ENCODE data around the gene MRPS7. TPM values are rescaled to one million over a fixed set of nuclear protein-coding genes. Genes with fewer than 3 reads are reported as not detected.

The MRPS7 gene
- total RNA-seq, 6 donors from 2014 or later: 23.7 to 56.7 (median 36.9) TPM

DNA sequence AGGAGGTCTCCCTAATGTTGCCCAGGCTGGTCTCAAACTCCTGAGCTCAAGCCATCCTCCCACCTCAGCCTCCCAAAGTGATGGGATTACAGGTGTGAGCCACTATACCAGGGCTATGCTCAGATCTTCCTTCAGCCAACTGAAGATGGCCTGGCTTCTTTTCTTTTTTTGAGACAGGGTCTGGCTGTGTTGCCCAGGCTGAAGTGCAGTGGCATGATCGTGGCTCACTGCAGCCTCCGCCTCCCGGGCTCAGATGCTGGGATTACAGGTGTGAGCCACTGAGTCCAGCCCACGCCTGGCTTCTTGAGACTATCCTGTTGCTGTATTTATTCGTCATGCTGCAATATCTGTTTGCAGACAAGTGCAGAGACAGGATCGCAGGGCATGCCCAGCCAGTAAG is 23.4 kb downstream of the MRPS7 start:
- H3K4me3 ChIP-seq: no peak overlapping the region
- ATAC-seq (ENCODE audit: low FRiP score in 2 of 2) (no peak), DNase-seq (no peak)
- 83 to 90% methylated on average over 6 of the region's 6 CpGs for WGBS, 2 donors
- H3K27me3 ChIP-seq: no peaks in the 10 kb centered on the region
- H3K27ac ChIP-seq: no peak overlapping the region
- no peak for TF ChIP-seq CTCF (IDR thresholded peaks at IDR 0.05)
- no peak for TF ChIP-seq EP300 (IDR thresholded peaks at IDR 0.05)
- no peak for TF ChIP-seq POLR2AphosphoS5 (IDR thresholded peaks at IDR 0.05)
- TF ChIP-seq POLR2A (IDR thresholded peaks at IDR 0.05): no peak
- no peaks in the 10 kb centered on the region for H3K9me3 ChIP-seq
- H3K36me3 ChIP-seq: peaks cover 0 to 37% (median 13%) of the 10 kb centered on the region in 4 donors
- peaks cover 7 to 10% (median 9%) of the 10 kb centered on the region in 4 donors for H3K4me1 ChIP-seq

- Histone ChIP-seq H3K36me3 (peaks cover 0 to 24% (median 10%) of the 10 kb centered on the region in 4 donors), H3K4me3 (no peak overlapping the region), H3K4me1 (peaks cover 8 to 11% (median 10%) of the 10 kb centered on the region in 4 donors), H3K9me3 (no peaks in the 10 kb centered on the region), H3K27me3 (no peaks in the 10 kb centered on the region), H3K27ac (no peak overlapping the region)
- 83 to 91% methylated on average over 9 of the region's 9 CpGs for WGBS, 2 donors
- TF ChIP-seq CTCF (IDR thresholded peaks at IDR 0.05) (no peak), EP300 (IDR thresholded peaks at IDR 0.05) (no peak), POLR2AphosphoS5 (IDR thresholded peaks at IDR 0.05) (no peak), POLR2A (IDR thresholded peaks at IDR 0.05) (no peak)
- ATAC-seq (ENCODE audit: low FRiP score in 2 of 2) (no peak), DNase-seq (no peak)
Observed at GRCh38 chr17:75287221-75287620, 25.5 kb downstream of the MRPS7 start.

DNA sequence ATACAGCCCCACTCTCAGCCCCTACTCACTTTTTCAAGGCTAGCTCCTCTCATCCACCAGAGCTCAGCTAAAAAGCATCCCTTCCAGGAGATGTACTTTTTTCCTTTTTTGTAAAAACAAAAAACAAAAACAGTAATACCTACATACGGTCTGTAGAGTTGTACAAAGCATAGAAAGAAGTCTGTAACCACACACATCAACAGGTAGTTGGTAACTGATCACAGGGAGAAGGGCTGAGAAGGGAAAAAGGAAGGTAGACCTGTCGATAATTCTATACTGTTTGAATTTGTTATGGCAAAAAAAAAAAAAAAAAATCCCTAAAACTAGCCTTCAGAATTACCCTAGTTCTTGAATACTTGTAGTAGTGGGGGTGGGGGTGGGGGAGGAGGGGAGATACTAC is 26.7 kb downstream of the MRPS7 start:
- WGBS, 2 donors: 26 to 38% methylated on average over 2 of the region's 2 CpGs
- ATAC-seq (ENCODE audit: low FRiP score in 2 of 2) (no peak), DNase-seq (no peak)
- no peak for TF ChIP-seq CTCF (IDR thresholded peaks at IDR 0.05)
- no peak for TF ChIP-seq EP300 (IDR thresholded peaks at IDR 0.05)
- H3K27ac ChIP-seq: peak overlapping the region; percentile 88 to 97 (median 94)
- peaks cover 8 to 11% (median 10%) of the 10 kb centered on the region in 4 donors for H3K4me1 ChIP-seq
- H3K9me3 ChIP-seq: no peaks in the 10 kb centered on the region
- H3K27me3 ChIP-seq: no peaks in the 10 kb centered on the region
- H3K4me3 ChIP-seq: peak overlapping the region; percentile 79 to 96 (median 88)
- H3K36me3 ChIP-seq: peaks cover 0 to 18% (median 7%) of the 10 kb centered on the region in 4 donors

- Histone ChIP-seq H3K36me3 (peaks cover 0 to 14% (median 6%) of the 10 kb centered on the region in 4 donors), H3K9me3 (no peaks in the 10 kb centered on the region), H3K4me3 (peak overlapping the region; percentile 79 to 96 (median 88)), H3K27ac (peak overlapping the region; percentile 88 to 97 (median 94)), H3K27me3 (no peaks in the 10 kb centered on the region), H3K4me1 (peaks cover 8 to 11% (median 10%) of the 10 kb centered on the region in 4 donors)
- 0% methylated on average over 4 to 10 of the region's 14 CpGs for whole genome bisulfite sequencing, 2 donors
- DNase-seq (peak in 1 of 2 donors; percentile 53), ATAC-seq (ENCODE audit: low FRiP score in 2 of 2) (peak; percentile 18 to 67)
- no peak for TF ChIP-seq CTCF (IDR thresholded peaks at IDR 0.05)
Observed at GRCh38 chr17:75288770-75289114, 27.1 kb downstream of the MRPS7 start.

- H3K9me3 ChIP-seq: no peaks in the 10 kb centered on the region
- DNase-seq (peak; percentile 98 to 99), ATAC-seq (ENCODE audit: low FRiP score in 2 of 2) (peak; percentile 99 to 100)
- peak within 1 kb of the TSS; percentile 88 to 97 (median 94) for H3K27ac ChIP-seq
- H3K4me3 ChIP-seq: peak within 1 kb of the TSS; percentile 79 to 96 (median 88)
- TF ChIP-seq CTCF (IDR thresholded peaks at IDR 0.05) (peak in 5 of 6 experiments; percentile 21 to 48 (median 41)), POLR2A (IDR thresholded peaks at IDR 0.05) (peak in 3 of 4 donors; percentile 38 to 98 (median 98)), EP300 (IDR thresholded peaks at IDR 0.05) (no peak), POLR2AphosphoS5 (IDR thresholded peaks at IDR 0.05) (peak; percentile 87 to 92)
- H3K36me3 ChIP-seq: peaks cover 0 to 14% (median 6%) of the 10 kb centered on the region in 4 donors
- H3K4me1 ChIP-seq: peaks cover 8 to 11% (median 10%) of the 10 kb centered on the region in 4 donors
- WGBS, 2 donors: 0% methylated on average over 4 to 30 of the region's 65 CpGs
- no peaks in the 10 kb centered on the region for H3K27me3 ChIP-seq
Observed at GRCh38 chr17:75289115-75289831, 27.6 kb downstream of the MRPS7 start, which contains the start of gene SLC25A19. TSS of gene SLC25A19 (minus strand) at chr17:75289433. CDS start at chr17:75286764, 2,669 bp downstream.
